ACC112 (cell line): ENCODE results near the gene EFCAB6.
"Not testable (repeated sequence)": the region's sequence is repeated elsewhere in the genome, so short reads cannot be mapped to it uniquely, and the experiment has no call there.

ENCODE experiments used
- H2AFZ ChIP-seq: fragments of 200-600 bp; sonication (generic); one replicate; pipeline ENCODE4 v1.6.0; 2017; ENCODE audit warnings: antibody characterized with exemption, low read length; ENCODE audit not compliant: unreplicated experiment
- H3K27ac ChIP-seq: fragments of 200-600 bp; sonication (generic); 2 replicates; pipeline ENCODE4 v1.5.1; 2014; ENCODE audit warnings: low read depth, mild to moderate bottlenecking, antibody characterized with exemption, low read length, moderate library complexity
- H3K27me3 ChIP-seq: fragments of 200-600 bp; sonication (generic); 2 replicates; pipeline ENCODE4 v1.6.1; 2014; ENCODE audit warnings: mild to moderate bottlenecking, antibody characterized with exemption, low read length, moderate library complexity, mixed read lengths; ENCODE audit not compliant: insufficient read depth
- H3K36me3 ChIP-seq: fragments of 200-600 bp; sonication (generic); 2 replicates; pipeline ENCODE4 v1.6.1; 2016; ENCODE audit warnings: mild to moderate bottlenecking, antibody characterized with exemption, low read length, moderate library complexity, mixed read lengths; ENCODE audit not compliant: insufficient read depth
- H3K4me1 ChIP-seq: fragments of 200-600 bp; sonication (generic); one replicate; pipeline ENCODE4 v1.6.1; 2016; ENCODE audit warnings: low read length, mixed read lengths; ENCODE audit not compliant: insufficient read depth, unreplicated experiment, control insufficient read depth
- H3K4me3 ChIP-seq: fragments of 200-600 bp; sonication (generic); 2 replicates; pipeline ENCODE4 v1.5.1; 2014; ENCODE audit warnings: mild to moderate bottlenecking, low read depth, low read length
- H3K79me2 ChIP-seq: fragments of 200-600 bp; sonication (generic); one replicate; pipeline ENCODE4 v1.6.0; 2016; ENCODE audit warnings: low read length; ENCODE audit not compliant: control insufficient read depth, unreplicated experiment, insufficient read depth

EFCAB6 gene

GRCh38 chr22:43666457-43666856, 145.6 kb downstream of the EFCAB6 start:
- H3K36me3 ChIP-seq: no peaks in the 10 kb centered on the region
- no peaks in the 10 kb centered on the region for H3K27me3 ChIP-seq
- no peaks in the 10 kb centered on the region for H3K79me2 ChIP-seq
- no peaks in the 10 kb centered on the region for H3K4me1 ChIP-seq
- H2AFZ ChIP-seq: no peak overlapping the region
- no peak overlapping the region for H3K4me3 ChIP-seq
- no peak overlapping the region for H3K27ac ChIP-seq

DNA sequence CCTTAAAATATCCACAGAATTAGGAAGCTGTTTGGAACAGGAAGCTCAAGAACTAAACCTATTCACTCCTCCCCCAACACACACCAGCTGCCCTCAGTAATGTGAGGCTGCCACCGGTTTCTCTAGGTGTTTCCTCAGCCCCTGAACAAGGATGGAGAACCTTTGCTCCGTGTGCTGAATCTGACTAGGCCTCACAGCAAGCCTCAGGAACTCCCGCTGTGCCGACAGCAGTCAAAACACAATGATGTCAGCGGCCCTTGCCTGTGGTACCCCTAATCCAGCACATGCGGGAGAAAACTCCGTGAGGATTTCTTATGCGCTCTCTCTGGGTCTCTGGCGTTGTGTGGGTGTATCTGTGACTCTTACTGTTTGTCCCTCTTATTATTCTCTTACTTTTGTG, 153.3 kb downstream of the EFCAB6 start:
- Histone ChIP-seq H3K27me3 (no peaks in the 10 kb centered on the region), H3K79me2 (no peaks in the 10 kb centered on the region), H2AFZ (no peak overlapping the region), H3K4me3 (no peak overlapping the region), H3K4me1 (no peaks in the 10 kb centered on the region), H3K36me3 (no peaks in the 10 kb centered on the region), H3K27ac (no peak overlapping the region)

GRCh38 chr22:43656581-43656980, 155.5 kb downstream of the EFCAB6 start:
- not testable (repeated sequence) for H3K4me1 ChIP-seq, H2AFZ ChIP-seq, H3K27me3 ChIP-seq, H3K4me3 ChIP-seq, H3K27ac ChIP-seq, H3K79me2 ChIP-seq, H3K36me3 ChIP-seq

- Histone ChIP-seq H3K27ac (no peak overlapping the region), H3K27me3 (no peaks in the 10 kb centered on the region), H3K4me3 (no peak overlapping the region), H2AFZ (no peak overlapping the region), H3K79me2 (no peaks in the 10 kb centered on the region), H3K36me3 (no peaks in the 10 kb centered on the region), H3K4me1 (no peaks in the 10 kb centered on the region)
These were observed 157.8 kb downstream of the EFCAB6 start for GRCh38 chr22:43654271-43654670.

DNA sequence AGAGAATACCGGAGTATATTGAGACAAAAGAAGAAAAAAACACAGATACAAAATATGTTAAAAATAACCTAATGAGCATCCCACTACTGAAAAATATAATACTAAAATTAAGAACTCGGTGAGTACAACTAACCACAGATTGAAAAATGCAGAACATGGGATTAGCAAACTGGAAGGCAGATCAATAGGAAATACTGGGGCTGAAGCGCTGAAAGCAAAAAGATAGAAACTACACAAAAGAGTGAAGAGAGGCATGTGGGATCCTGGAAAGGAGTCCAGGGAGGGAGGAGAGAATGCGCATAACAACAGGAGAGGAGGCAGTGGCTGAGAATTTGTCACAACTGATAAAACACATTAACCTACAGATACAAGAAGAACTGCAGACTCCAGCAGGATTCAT, 159.3 kb downstream of the EFCAB6 start:
- Histone ChIP-seq H3K4me3 (no peak overlapping the region), H3K4me1 (no peaks in the 10 kb centered on the region), H3K79me2 (no peaks in the 10 kb centered on the region), H3K36me3 (no peaks in the 10 kb centered on the region), H3K27me3 (no peaks in the 10 kb centered on the region), H3K27ac (no peak overlapping the region), H2AFZ (no peak overlapping the region)

GRCh38 chr22:43643387-43643786, 168.7 kb downstream of the EFCAB6 start:
- H3K4me3 ChIP-seq: no peak overlapping the region
- no peaks in the 10 kb centered on the region for H3K27me3 ChIP-seq
- H3K27ac ChIP-seq: no peak overlapping the region
- H2AFZ ChIP-seq: no peak overlapping the region
- no peaks in the 10 kb centered on the region for H3K4me1 ChIP-seq
- H3K36me3 ChIP-seq: no peaks in the 10 kb centered on the region
- H3K79me2 ChIP-seq: no peaks in the 10 kb centered on the region

DNA sequence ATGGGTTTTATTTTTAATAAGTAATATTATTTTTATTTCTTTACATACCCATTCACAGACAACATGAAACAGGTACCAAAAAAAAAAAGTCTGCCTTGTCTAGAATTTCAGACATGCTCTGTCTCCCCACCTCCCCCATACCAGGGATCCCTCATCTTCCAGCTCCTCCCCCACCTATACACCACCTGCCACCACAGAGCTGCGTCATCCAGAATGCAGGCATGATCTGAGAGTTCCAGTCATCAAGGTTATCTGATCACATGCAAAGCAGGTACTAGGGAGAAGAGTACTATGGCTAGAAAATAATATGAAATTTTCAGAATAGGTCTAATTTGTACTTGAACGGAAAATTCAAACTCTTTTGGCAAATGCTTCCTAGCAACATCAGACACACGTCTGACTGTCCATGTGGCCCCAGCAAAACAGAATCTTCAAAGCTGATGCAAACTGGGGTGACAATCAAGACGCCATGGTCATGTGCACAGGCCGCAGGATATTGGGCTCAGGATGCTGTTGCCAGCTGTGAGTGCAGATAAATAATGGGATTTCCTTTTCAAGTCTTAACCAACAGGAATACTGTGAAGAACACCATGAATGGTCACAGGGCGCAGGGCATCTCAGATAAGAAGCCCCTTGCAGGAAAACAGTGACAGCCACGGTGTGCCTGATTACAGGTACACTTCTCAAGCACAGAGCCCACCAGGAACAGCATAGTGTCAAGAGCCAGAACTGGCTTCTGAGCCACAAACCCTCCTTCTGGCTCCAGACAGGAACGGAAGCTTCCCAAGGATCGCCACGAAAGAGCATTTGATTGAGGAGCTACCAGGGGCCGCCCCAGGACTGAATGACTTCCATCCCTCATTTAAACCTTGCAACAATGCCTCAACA, 169.5 kb downstream of the EFCAB6 start:
- Histone ChIP-seq H2AFZ (no peak overlapping the region), H3K27ac (no peak overlapping the region), H3K4me1 (no peaks in the 10 kb centered on the region), H3K27me3 (no peaks in the 10 kb centered on the region), H3K79me2 (no peaks in the 10 kb centered on the region), H3K36me3 (no peaks in the 10 kb centered on the region), H3K4me3 (no peak overlapping the region)

DNA sequence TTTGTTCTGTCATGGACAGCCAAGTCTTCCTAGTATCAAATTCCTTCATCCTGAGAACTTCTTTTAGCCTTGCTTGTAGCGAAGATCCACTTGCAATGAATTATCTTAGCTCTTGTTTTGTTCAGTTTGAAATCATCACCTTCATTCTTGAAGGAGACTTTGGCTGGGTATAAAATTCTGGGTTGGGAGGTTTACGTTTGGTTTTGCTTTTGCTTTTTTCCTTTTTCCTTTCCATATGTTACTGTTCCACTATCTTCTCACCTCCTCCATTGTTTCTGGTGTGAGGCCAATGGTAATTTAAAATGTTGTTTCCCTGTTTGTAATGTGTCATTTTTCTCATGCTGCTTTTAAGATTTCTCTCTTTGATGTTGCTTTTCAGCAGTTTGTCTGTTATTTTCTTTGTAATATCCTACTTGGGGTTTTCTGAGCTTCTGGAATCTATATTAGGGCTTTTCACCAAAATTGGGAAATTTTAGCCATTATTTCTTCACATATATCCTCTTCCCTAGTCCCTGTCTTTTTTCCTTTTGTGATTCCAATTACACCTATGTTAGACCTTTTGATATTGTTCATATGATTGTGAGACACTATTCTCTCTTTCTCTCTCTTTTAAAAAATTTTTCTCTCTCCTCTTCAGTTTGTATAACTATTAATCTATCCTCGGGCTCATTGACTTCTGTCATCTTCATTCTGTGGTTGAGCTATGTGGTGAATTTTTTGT, 172.7 kb downstream of the EFCAB6 start:
- H3K4me1 ChIP-seq: no peaks in the 10 kb centered on the region
- no peak overlapping the region for H2AFZ ChIP-seq
- no peak overlapping the region for H3K4me3 ChIP-seq
- no peaks in the 10 kb centered on the region for H3K27me3 ChIP-seq
- H3K36me3 ChIP-seq: no peaks in the 10 kb centered on the region
- H3K27ac ChIP-seq: no peak overlapping the region
- H3K79me2 ChIP-seq: no peaks in the 10 kb centered on the region

- no peaks in the 10 kb centered on the region for H3K4me1 ChIP-seq
- no peak overlapping the region for H2AFZ ChIP-seq
- no peak overlapping the region for H3K4me3 ChIP-seq
- no peaks in the 10 kb centered on the region for H3K36me3 ChIP-seq
- H3K79me2 ChIP-seq: no peaks in the 10 kb centered on the region
- no peak overlapping the region for H3K27ac ChIP-seq
- H3K27me3 ChIP-seq: no peaks in the 10 kb centered on the region
These were observed 174.5 kb downstream of the EFCAB6 start for GRCh38 chr22:43637275-43638260.

DNA sequence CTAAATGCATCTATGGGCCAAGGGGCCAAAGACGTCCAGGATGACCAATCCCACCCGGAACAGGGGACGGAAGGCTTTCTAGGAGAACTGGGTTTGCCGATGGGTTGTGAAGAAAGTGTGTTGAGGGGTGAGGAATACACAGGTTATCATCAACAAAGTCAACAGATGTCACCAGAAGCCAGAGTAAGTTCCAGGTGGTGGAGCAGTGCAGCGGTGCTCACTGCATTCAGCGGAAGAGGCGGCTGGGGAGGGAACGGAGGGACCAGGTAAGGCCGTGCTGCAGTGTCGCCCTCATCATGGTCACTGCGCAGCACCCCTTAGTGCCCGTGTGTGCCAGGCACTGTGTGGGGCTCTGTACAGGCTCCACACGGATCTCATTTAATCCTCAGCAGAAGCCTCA, 176.0 kb downstream of the EFCAB6 start:
- Histone ChIP-seq H2AFZ (no peak overlapping the region), H3K36me3 (no peaks in the 10 kb centered on the region), H3K4me3 (no peak overlapping the region), H3K79me2 (no peaks in the 10 kb centered on the region), H3K27ac (no peak overlapping the region), H3K27me3 (no peaks in the 10 kb centered on the region), H3K4me1 (no peaks in the 10 kb centered on the region)
